GM19438 (cell line): ENCODE data around the gene TSSK2.

Experiments used
- ATAC-seq: cut with Tn5 transposase; IDR thresholded peaks from one replicate; pipeline ENCODE4 v1.9.1; 2021; ENCODE audit warnings: low read depth; ENCODE audit not compliant: unreplicated experiment

Gene TSSK2

GRCh38 chr22:19166421-19166820 lies 35.3 kb downstream of the TSSK2 start:
- no peak for ATAC-seq

GRCh38 chr22:19167106-19167869 lies 36.2 kb downstream of the TSSK2 start:
- ATAC-seq = no peak

GRCh38 chr22:19168088-19168890 lies 37.2 kb downstream of the TSSK2 start:
- ATAC-seq = no peak

- no peak for ATAC-seq
Observed at GRCh38 chr22:19169002-19169946, 38.2 kb downstream of the TSSK2 start.

- ATAC-seq = no peak
Observed at GRCh38 chr22:19169947-19170318, 38.8 kb downstream of the TSSK2 start.

GRCh38 chr22:19172213-19173046 lies 41.3 kb downstream of the TSSK2 start:
- no peak for ATAC-seq

- no peak for ATAC-seq
Observed at GRCh38 chr22:19173047-19174035, 42.2 kb downstream of the TSSK2 start.

- ATAC-seq = no peak
Observed at GRCh38 chr22:19174106-19175025, 43.3 kb downstream of the TSSK2 start.

- ATAC-seq = no peak
Observed at GRCh38 chr22:19175026-19175601, 44.0 kb downstream of the TSSK2 start.

- ATAC-seq = no peak
Observed at GRCh38 chr22:19175602-19176174, 44.6 kb downstream of the TSSK2 start.

- ATAC-seq = no peak
Observed at GRCh38 chr22:19176175-19176643, 45.1 kb downstream of the TSSK2 start.

GRCh38 chr22:19176732-19177131 lies 45.6 kb downstream of the TSSK2 start:
- ATAC-seq = no peak

GRCh38 chr22:19177164-19178064 lies 46.3 kb downstream of the TSSK2 start:
- ATAC-seq = no peak

- ATAC-seq = peak; percentile 33
Observed at GRCh38 chr22:19178065-19178656, 47.1 kb downstream of the TSSK2 start.

GRCh38 chr22:19178657-19179496 lies 47.8 kb downstream of the TSSK2 start, which contains the start of gene SLC25A1:
TSS of gene SLC25A1 (minus strand) at chr22:19178736. CDS start at chr22:19178673, 63 bp downstream.
- peak; percentile 61 for ATAC-seq
